OCI-LY3 (cell line): ENCODE measurements around the gene NRSN1.

Experiments used
- CTCF ChIP-seq: fragments of 200-600, 300-600 bp; sonication (generic); IDR thresholded peaks from 2 replicates; pipeline ENCODE4 v1.5.1; 2014; ENCODE audit warnings: antibody characterized with exemption, low read length, low read depth
- EZH2phosphoT487 ChIP-seq: fragments of 200-600 bp; shearing (Covaris generic); IDR thresholded peaks from 2 replicates; pipeline ENCODE4 v1.6.1; 2018; ENCODE audit warnings: antibody characterized with exemption, mixed run types, low read depth

- no peak for TF ChIP-seq CTCF
- no peak for TF ChIP-seq EZH2phosphoT487
Observed at GRCh38 chr6:24157886-24158285, 31.9 kb downstream of the NRSN1 start.
